K562 (cell line): ENCODE data around the gene GALNT9. TPM values are rescaled to one million over a fixed set of nuclear protein-coding genes. Genes with fewer than 3 reads are reported as not detected.
"Not testable (repeated sequence)": the region's sequence is repeated elsewhere in the genome, so short reads cannot be mapped to it uniquely, and the experiment has no call there.

ENCODE experiments used
- ATAC-seq: fragments of 200-7000 bp; cut with Tn5 transposase; 3 replicates; pipeline ENCODE4 v1.9.1; 2020; ENCODE audit warnings: moderate library complexity
- BruUV-seq: library from RNA; stranded (reverse); fragments of 400-500 nt; replicated peaks from 2 replicates; lab custom pipeline; 2021; lab: Mats Ljungman, UMichigan
- CTCF ChIA-PET: fragments of 300-600 bp; formaldehyde crosslinking; extraction: SDS; loops from one replicate; lab custom pipeline; 2021; ENCODE audit warnings: low intra/inter-chr PET ratio; lab: Yijun Ruan, JAX
- POLR2A ChIA-PET: fragments of 300-600, 350-650 bp; sonication (Branson Sonifier 250); formaldehyde crosslinking; extraction: SDS; loops from one replicate; lab custom pipeline; 2021; ENCODE audit warnings: antibody characterized with exemption, inconsistent platforms; lab: Yijun Ruan, JAX
- DNase-seq, 4 experiments: peaks; one replicate each; pipeline versions ENCODE4 v3.0.0 to v3.0.0-alpha.2; 2011 to 2018; ENCODE audit warnings: low spot score in 3 of 4, mixed read lengths in 3 of 4; ENCODE audit errors: extremely low read depth in 1 of 4
- FAIRE-seq: peaks from 2 replicates; lab custom pipeline; 2011; peaks lifted over from hg19 to GRCh38; lab: Jason Lieb, UNC
- H2AFZ ChIP-seq: 2 replicates; pipeline ENCODE4 v1.6.0; 2011; ENCODE audit warnings: low read depth, low read length, control low read depth, inconsistent platforms
- H3K27ac ChIP-seq: fragments of 200-600 bp; 3 replicates; pipeline ENCODE4 v1.8.0; 2011; ENCODE audit warnings: low read depth, mild to moderate bottlenecking, control low read depth, inconsistent platforms, low read length, moderate library complexity, mixed read lengths; ENCODE audit errors: extremely low read depth
- H3K27me3 ChIP-seq, 2 experiments: fragments of 300-600 bp in 1 of 2; 2 replicates in 1 of 2; 3 replicates in 1 of 2; pipeline versions ENCODE4 v1.6.0 to v1.8.0; 2011; ENCODE audit warnings: inconsistent platforms in 2 of 2, low read length in 2 of 2, mild to moderate bottlenecking in 1 of 2, mixed read lengths in 1 of 2, moderate library complexity in 1 of 2; ENCODE audit not compliant: control insufficient read depth in 2 of 2, insufficient read depth in 2 of 2
- H3K36me3 ChIP-seq: fragments of 300-600 bp; 3 replicates; pipeline ENCODE4 v1.8.0; 2011; ENCODE audit warnings: mild to moderate bottlenecking, low read length, inconsistent platforms; ENCODE audit not compliant: control insufficient read depth, insufficient read depth
- H3K4me1 ChIP-seq, 2 experiments: fragments of 200-600 bp in 1 of 2; replicated peaks in 1 of 2; 2 replicates in 1 of 2; 3 replicates in 1 of 2; pipeline versions ENCODE4 v1.5.1 to v1.8.0; 2011; ENCODE audit warnings: inconsistent platforms in 2 of 2, low read length in 2 of 2, mild to moderate bottlenecking in 1 of 2, mixed read lengths in 1 of 2, moderate library complexity in 1 of 2; ENCODE audit not compliant: control insufficient read depth in 2 of 2, insufficient read depth in 2 of 2
- H3K4me2 ChIP-seq: 2 replicates; pipeline ENCODE4 v1.6.1; 2011; ENCODE audit warnings: low read length, control low read depth, inconsistent platforms, mixed read lengths; ENCODE audit not compliant: insufficient read depth
- H3K4me3 ChIP-seq: fragments of 200-600 bp; sonication (generic), shearing (Covaris generic); 2 replicates; pipeline ENCODE4 v1.5.1; 2016; ENCODE audit warnings: control low read depth, inconsistent platforms
- H3K79me2 ChIP-seq: fragments of 200-600 bp; 3 replicates; pipeline ENCODE4 v1.8.0; 2011; ENCODE audit warnings: low read length, inconsistent platforms; ENCODE audit not compliant: control insufficient read depth, insufficient read depth
- H3K9ac ChIP-seq, 2 experiments: 2 replicates each; pipeline versions ENCODE4 v1.6.0 to v1.6.1; 2011; ENCODE audit warnings: low read depth in 2 of 2, low read length in 2 of 2, control low read depth in 1 of 2, inconsistent platforms in 1 of 2, mild to moderate bottlenecking in 1 of 2, mixed read lengths in 1 of 2; ENCODE audit not compliant: insufficient read depth in 1 of 2
- H3K9me1 ChIP-seq: one replicate; pipeline ENCODE4 v1.6.0; 2011; ENCODE audit warnings: inconsistent platforms, mild to moderate bottlenecking, low read length, moderate library complexity; ENCODE audit not compliant: control insufficient read depth, insufficient read depth
- H3K9me3 ChIP-seq: replicated peaks from 2 replicates; pipeline ENCODE4 v1.5.1; 2011; ENCODE audit warnings: low read depth, low read length, inconsistent platforms; ENCODE audit not compliant: control insufficient read depth, insufficient read depth
- H4K20me1 ChIP-seq: replicated peaks from 2 replicates; pipeline ENCODE4 v1.6.1; 2011; ENCODE audit warnings: low read length, inconsistent platforms, mixed read lengths; ENCODE audit not compliant: control insufficient read depth, insufficient read depth
- HNRNPL ChIP-seq: fragments of 200-400 bp; formaldehyde crosslinking; IDR thresholded peaks from 2 replicates; pipeline ENCODE4 v1.6.1; 2017; ENCODE audit warnings: low read depth, mild to moderate bottlenecking, low read length
- WGBS: fragments of 100-300 bp; shearing (Covaris generic); methylation state at CpG from one replicate; pipeline ENCODE4 v1.1.6; 2016; ENCODE audit warnings: low coverage, mixed read lengths; ENCODE audit not compliant: insufficient coverage; ENCODE audit errors: missing lambda C conversion rate; 5-methylcytosine and 5-hydroxymethylcytosine counted together
- in situ Hi-C: fragments of 300-500 bp; cut with MboI; formaldehyde crosslinking; loops from 4 replicates; pipeline ENCODE4 v1.15.0; 2018; ENCODE audit warnings: inconsistent platforms, mixed read lengths
- intact Hi-C: fragments of 100-400 bp; cut with micrococcal nuclease; formaldehyde crosslinking; loops from 2 replicates; pipeline ENCODE4 v1.14.2; 2022
- polyA plus RNA-seq, 8 experiments: library from polyadenylated mRNA; depleted of rRNA in 4 of 8; stranded (reverse) in 5 of 8; unstranded in 3 of 8; fragments of >200 nt; fragmentation: Nextera tagmentation in 2 of 8; fragmentation: Illumina TruSeq in 1 of 8; extraction: Ambion mirVana in 2 of 8; extraction: Trizol in 1 of 8; gene quantifications; 2 replicates each; pipeline versions ENCODE4 v1.2.1 to v1.2.3, GENCODE V29; 2011 to 2014; ENCODE audit warnings: inconsistent platforms in 1 of 8, missing spikeins in 1 of 8
- total RNA-seq, 7 experiments: library from RNA; depleted of rRNA in 6 of 7; stranded (reverse); fragments of >200 nt in 6 of 7; fragmentation: Illumina TruSeq in 2 of 7; extraction: Trizol in 2 of 7; gene quantifications; 2 replicates each; pipeline versions ENCODE4 v1.2.1 to v1.2.3, GENCODE V29; 2011 to 2021; ENCODE audit warnings: low replicate concordance in 1 of 7

Gene GALNT9
- total and polyA plus RNA-seq, 9 of the 15 experiments (the other 6 are each of a cell fraction or from before 2014, with no cell fraction given): not detected

GRCh38 chr12:132304866-132305265 lies 24.5 kb downstream of the GALNT9 start:
- DNase-seq, intact Hi-C loops, H3K27ac ChIP-seq, H3K36me3 ChIP-seq, H2AFZ ChIP-seq, H3K4me3 ChIP-seq, H4K20me1 ChIP-seq, H3K9me3 ChIP-seq, CTCF ChIA-PET, H3K4me1 ChIP-seq, FAIRE-seq, H3K9me1 ChIP-seq, H3K4me2 ChIP-seq, POLR2A ChIA-PET, H3K9ac ChIP-seq, H3K79me2 ChIP-seq, BruUV-seq, in situ Hi-C loops, ATAC-seq: not testable (repeated sequence)
- peaks cover 0 to 43% of the 10 kb centered on the region in 2 experiments; a peak in 3 of 5 replicates for H3K27me3 ChIP-seq
- peak; percentile 57 for TF ChIP-seq HNRNPL
- WGBS: 0% methylated on average over 3 of the region's 28 CpGs

GRCh38 chr12:132303853-132304373 lies 25.5 kb downstream of the GALNT9 start:
- H3K9me3 ChIP-seq, H4K20me1 ChIP-seq, ATAC-seq, H3K79me2 ChIP-seq, H3K27ac ChIP-seq, CTCF ChIA-PET, FAIRE-seq, intact Hi-C loops, H3K36me3 ChIP-seq, H3K4me3 ChIP-seq, in situ Hi-C loops, H2AFZ ChIP-seq, DNase-seq, H3K4me2 ChIP-seq, H3K9me1 ChIP-seq, BruUV-seq, H3K4me1 ChIP-seq, H3K9ac ChIP-seq, POLR2A ChIA-PET: not testable (repeated sequence)
- H3K27me3 ChIP-seq: peaks cover 0 to 33% of the 10 kb centered on the region in 2 experiments; a peak in 3 of 5 replicates
- WGBS: no CpG with 5 or more reads among the region's 30 CpGs
